ENCODE results near the gene SPATA6L. TPM values are rescaled to one million over a fixed set of nuclear protein-coding genes. Genes with fewer than 3 reads are reported as not detected.
A peak's percentile ranks its signal among the peaks of the same experiment; 100 is the strongest.

The SPATA6L gene
- total RNA-seq, 1 experiment from 2014 or later, result 0.57 TPM

- DNase-seq (ENCODE audit: low read depth, low spot score), result no peak
- Histone ChIP-seq H3K36me3 (ENCODE audit: control insufficient read depth in 1 of 2, insufficient read depth in 2 of 2, low read length in 2 of 2) (no peaks in the 10 kb centered on the region; a peak in 1 of 4 replicates), H3K79me2 (ENCODE audit: insufficient read depth, low read length) (no peaks in the 10 kb centered on the region), H3K4me2 (ENCODE audit: low read length) (no peak overlapping the region), H3K4me1 (ENCODE audit: control insufficient read depth in 1 of 2, insufficient read depth in 2 of 2, low read length in 2 of 2) (no peaks in the 10 kb centered on the region), H3K9me3 (ENCODE audit: control insufficient read depth in 1 of 2, insufficient read depth in 1 of 2, low read depth in 1 of 2, low read length in 2 of 2) (no peaks in the 10 kb centered on the region), H3K27ac (ENCODE audit: low read depth, low read length) (no peak overlapping the region), H3K9ac (ENCODE audit: low read length) (no peak overlapping the region), H3K4me3 (replicated peaks in 1 of 2; ENCODE audit: low read depth in 1 of 2, low read length in 2 of 2) (no peak overlapping the region), H2AFZ (ENCODE audit: low read depth, low read length, poor library complexity, severe bottlenecking) (no peak overlapping the region), H3K9me2 (ENCODE audit: insufficient read depth) (no peaks in the 10 kb centered on the region), H4K20me1 (ENCODE audit: insufficient read depth) (no peaks in the 10 kb centered on the region), H3K27me3 (ENCODE audit: insufficient read depth, low read length) (no peaks in the 10 kb centered on the region)
- RAD21 ChIA-PET (ENCODE audit: low non-redundant PET in 1 of 2, low total read pairs in 2 of 2, uncharacterized antibody in 2 of 2, unreplicated experiment in 2 of 2), result no interaction called here
- BruUV-seq (replicated peaks), result no TSS peak
- intact Hi-C loops (cut with micrococcal nuclease), result no loop called here
- ATAC-seq, result no peak
- POLR2A ChIA-PET, result no interaction called here
- no peak for TF ChIP-seq ATF3 (IDR thresholded peaks at IDR 0.05)
- TF ChIP-seq JUND (IDR thresholded peaks at IDR 0.05), result no peak
- TF ChIP-seq RAD21 (IDR thresholded peaks at IDR 0.05; ENCODE audit: low read depth), result no peak
- TF ChIP-seq CBX3 (IDR thresholded peaks at IDR 0.05; ENCODE audit: low read depth), result no peak
- CTCF ChIA-PET, result interaction anchor here (1.4 kb wide), 1 partner anchor 16 kb away, joined by 4 read pairs; no protein-coding TSS in a partner anchor
Measured at GRCh38 chr9:4588721-4589120, 77.6 kb downstream of the SPATA6L start.

GRCh38 chr9:4585135-4585534, 81.1 kb downstream of the SPATA6L start:
- BruUV-seq (replicated peaks), result no TSS peak
- no peak for ATAC-seq

More at GRCh38 chr9:4585135-4585534, 81.1 kb downstream of the SPATA6L start:
- no peak overlapping the region for H3K27ac ChIP-seq (ENCODE audit: low read depth, low read length)
- no peak overlapping the region for H2AFZ ChIP-seq (ENCODE audit: low read depth, low read length, poor library complexity, severe bottlenecking)
- H3K36me3 ChIP-seq (ENCODE audit: control insufficient read depth in 1 of 2, insufficient read depth in 2 of 2, low read length in 2 of 2), result no peaks in the 10 kb centered on the region; a peak in 1 of 4 replicates
- ChIA-PET CTCF (no interaction called here), POLR2A (no interaction called here), RAD21 (ENCODE audit: low non-redundant PET in 1 of 2, low total read pairs in 2 of 2, uncharacterized antibody in 2 of 2, unreplicated experiment in 2 of 2) (no interaction called here)
- intact Hi-C loops (cut with micrococcal nuclease), result no loop called here
- TF ChIP-seq, protein P1, sequence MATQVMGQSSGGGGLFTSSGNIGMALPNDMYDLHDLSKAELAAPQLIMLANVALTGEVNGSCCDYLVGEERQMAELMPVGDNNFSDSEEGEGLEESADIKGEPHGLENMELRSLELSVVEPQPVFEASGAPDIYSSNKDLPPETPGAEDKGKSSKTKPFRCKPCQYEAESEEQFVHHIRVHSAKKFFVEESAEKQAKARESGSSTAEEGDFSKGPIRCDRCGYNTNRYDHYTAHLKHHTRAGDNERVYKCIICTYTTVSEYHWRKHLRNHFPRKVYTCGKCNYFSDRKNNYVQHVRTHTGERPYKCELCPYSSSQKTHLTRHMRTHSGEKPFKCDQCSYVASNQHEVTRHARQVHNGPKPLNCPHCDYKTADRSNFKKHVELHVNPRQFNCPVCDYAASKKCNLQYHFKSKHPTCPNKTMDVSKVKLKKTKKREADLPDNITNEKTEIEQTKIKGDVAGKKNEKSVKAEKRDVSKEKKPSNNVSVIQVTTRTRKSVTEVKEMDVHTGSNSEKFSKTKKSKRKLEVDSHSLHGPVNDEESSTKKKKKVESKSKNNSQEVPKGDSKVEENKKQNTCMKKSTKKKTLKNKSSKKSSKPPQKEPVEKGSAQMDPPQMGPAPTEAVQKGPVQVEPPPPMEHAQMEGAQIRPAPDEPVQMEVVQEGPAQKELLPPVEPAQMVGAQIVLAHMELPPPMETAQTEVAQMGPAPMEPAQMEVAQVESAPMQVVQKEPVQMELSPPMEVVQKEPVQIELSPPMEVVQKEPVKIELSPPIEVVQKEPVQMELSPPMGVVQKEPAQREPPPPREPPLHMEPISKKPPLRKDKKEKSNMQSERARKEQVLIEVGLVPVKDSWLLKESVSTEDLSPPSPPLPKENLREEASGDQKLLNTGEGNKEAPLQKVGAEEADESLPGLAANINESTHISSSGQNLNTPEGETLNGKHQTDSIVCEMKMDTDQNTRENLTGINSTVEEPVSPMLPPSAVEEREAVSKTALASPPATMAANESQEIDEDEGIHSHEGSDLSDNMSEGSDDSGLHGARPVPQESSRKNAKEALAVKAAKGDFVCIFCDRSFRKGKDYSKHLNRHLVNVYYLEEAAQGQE (IDR thresholded peaks at IDR 0.05; ENCODE audit: low read depth), result peak; percentile 35
- TF ChIP-seq RAD21 (IDR thresholded peaks at IDR 0.05; ENCODE audit: low read depth), result no peak
- no peak for DNase-seq (ENCODE audit: low read depth, low spot score)
- H4K20me1 ChIP-seq (ENCODE audit: insufficient read depth), result no peaks in the 10 kb centered on the region
- no peaks in the 10 kb centered on the region for H3K79me2 ChIP-seq (ENCODE audit: insufficient read depth, low read length)
- H3K4me3 ChIP-seq (replicated peaks in 1 of 2; ENCODE audit: low read depth in 1 of 2, low read length in 2 of 2), result no peak overlapping the region
- H3K4me2 ChIP-seq (ENCODE audit: low read length), result no peak overlapping the region
- no peaks in the 10 kb centered on the region for H3K9me2 ChIP-seq (ENCODE audit: insufficient read depth)
- H3K9ac ChIP-seq (ENCODE audit: low read length), result no peak overlapping the region
- no peaks in the 10 kb centered on the region for H3K9me3 ChIP-seq (ENCODE audit: control insufficient read depth in 1 of 2, insufficient read depth in 1 of 2, low read depth in 1 of 2, low read length in 2 of 2)
- no peaks in the 10 kb centered on the region for H3K27me3 ChIP-seq (ENCODE audit: insufficient read depth, low read length)
- no peaks in the 10 kb centered on the region for H3K4me1 ChIP-seq (ENCODE audit: control insufficient read depth in 1 of 2, insufficient read depth in 2 of 2, low read length in 2 of 2)

Data from HCT116 (cell line).